Stimulated activated CD8-positive, alpha-beta memory T cell treated with anti-CD3 and anti-CD28 coated beads, Interleukin-4, amount 100 ng/mL, for 4 hours (primary cell): Measurements from ENCODE around the gene CCDC126.
"Not testable (repeated sequence)": the region's sequence is repeated elsewhere in the genome, so short reads cannot be mapped to it uniquely, and the experiment has no call there.

Experiments used
- DNase-seq, 2 donors: peaks; one replicate each; pipeline ENCODE4 v3.0.0-alpha.2; 2020; ENCODE audit warnings: low read depth in 2 of 2, low spot score in 1 of 2

The CCDC126 gene

DNA sequence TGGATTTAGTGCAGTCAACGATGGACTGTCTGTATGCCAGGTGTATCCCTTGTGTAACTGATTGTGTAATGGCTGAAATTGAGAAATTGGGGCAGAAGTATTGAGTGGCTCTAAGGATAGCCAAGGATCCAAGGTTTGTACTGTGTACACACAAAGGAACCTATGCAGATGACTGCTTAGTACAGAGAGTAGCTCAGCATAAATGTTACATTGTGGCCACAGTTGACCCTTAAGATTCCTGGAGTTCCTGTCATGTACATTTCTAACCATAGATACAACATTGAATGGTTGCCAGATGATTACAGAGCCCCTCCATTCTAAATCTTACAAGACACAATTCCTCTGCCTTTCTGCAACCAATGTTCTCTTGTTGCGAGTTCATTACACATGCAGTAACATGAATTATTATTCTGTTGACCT, 25.3 kb downstream of the CCDC126 start:
- no peak for DNase-seq

- no peak for DNase-seq
Observed at GRCh38 chr7:23628370-23628769, 31.2 kb downstream of the CCDC126 start.

DNA sequence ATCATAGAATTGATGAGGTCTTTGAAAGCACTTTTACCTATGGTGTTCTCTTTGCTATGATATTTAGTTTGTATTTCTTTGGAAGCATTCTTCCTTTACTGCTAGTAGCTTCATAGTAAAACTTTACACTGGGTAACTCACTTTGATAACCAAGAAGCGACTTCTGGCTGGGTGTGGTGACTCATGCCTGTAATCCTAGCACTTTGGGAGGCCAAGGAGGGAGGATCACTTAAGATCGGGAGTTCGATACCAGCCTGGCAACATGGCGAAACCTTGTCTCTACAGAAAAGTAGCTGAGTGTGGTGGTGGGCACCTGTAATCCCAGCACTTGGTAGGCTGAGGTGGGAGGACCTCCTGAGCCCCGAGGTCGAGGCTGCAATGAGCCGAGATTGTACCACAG, 36.2 kb downstream of the CCDC126 start:
- no peak for DNase-seq

DNA sequence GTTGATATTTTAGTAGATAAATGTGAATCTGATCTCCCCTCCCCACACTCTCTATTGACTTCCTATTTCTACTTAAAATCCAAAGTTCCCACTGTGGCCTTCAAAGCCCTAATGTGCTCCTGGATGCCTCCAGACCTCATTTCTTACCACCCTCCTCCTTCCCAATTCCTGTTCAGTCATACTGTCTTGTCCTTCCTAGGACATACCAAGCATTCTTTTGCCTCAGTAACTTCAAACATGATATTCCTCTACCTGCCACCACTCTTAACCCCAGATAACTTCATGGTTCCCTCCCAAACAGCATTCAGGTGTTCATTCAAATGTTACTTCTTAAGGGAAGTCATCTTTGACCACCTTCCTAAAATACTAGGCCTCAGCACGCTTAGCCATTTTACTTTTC, 48.6 kb downstream of the CCDC126 start:
- DNase-seq = no peak

DNA sequence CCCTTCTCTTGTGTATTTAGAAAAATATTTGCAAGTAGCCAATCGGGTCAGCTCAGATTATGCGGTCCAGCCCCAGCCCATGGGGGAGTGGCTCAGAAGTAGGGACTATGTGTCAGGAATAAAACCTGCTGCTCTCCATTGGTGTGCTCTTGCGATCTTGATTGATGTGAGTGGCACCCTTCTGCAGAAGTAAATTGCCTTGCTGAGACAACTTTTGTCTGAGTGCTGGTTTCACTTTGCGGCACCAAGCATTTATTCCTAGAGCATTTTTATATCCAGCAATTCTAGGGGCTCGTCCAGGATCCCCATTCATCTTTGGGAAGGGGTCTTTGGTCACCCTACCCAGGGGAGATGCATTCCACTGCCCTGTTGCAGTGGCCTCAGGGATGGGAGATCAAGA, 56.8 kb downstream of the CCDC126 start:
- no peak for DNase-seq

GRCh38 chr7:23654508-23654907, 57.3 kb downstream of the CCDC126 start:
- DNase-seq = no peak

DNA sequence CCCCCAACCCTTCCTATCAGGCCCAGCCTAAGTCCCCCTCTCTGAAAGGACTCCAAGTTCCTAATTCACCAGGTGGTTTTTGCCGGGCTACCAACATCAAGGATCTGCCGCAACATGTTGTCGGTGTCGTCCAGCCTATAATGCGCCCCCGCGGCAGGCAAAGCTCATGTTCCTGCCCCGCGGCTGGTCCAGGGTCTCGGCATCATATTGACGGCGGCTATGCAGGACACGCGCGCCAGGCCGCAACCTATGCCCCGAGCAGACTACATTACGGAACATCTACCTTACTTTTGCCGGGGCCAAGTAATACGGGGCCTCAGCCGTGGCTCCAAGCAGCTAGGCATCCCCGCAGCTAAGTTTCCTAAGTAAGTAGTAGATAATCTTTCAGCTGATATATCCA, 58.3 kb downstream of the CCDC126 start:
- DNase-seq = no peak

DNA sequence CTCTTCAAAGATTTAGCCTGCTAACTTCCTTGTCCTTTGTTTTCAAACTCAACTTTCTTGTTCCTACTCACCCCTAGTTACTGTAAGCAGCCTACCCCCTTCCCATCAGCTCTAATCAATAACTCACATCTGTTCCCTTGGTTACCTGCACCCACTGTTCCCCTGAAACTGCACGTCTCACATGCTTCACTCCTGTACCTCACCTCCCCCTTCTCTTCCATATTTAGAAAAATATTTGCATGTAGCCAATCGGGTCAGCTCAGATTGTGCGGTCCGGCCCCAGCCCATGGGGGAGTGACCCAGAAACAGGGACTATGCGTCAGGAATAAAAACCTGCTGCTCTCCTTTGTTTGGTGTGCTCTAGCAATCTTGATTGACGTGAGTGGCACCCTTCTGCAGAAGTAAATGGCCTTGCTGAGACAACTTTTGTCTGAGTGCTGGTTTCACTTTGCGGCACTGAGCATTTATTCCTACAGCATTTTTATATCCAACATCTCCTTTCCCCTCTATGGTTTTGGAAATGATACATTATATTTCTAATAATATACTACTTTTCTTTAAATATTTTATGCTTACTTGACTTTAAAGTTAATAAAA, 61.7 kb downstream of the CCDC126 start:
- no peak for DNase-seq

GRCh38 chr7:23661385-23661784, 64.2 kb downstream of the CCDC126 start:
- no peak for DNase-seq

GRCh38 chr7:23662124-23662983, 65.2 kb downstream of the CCDC126 start:
- DNase-seq = no peak

GRCh38 chr7:23662984-23663313, 65.8 kb downstream of the CCDC126 start:
- DNase-seq = no peak

DNA sequence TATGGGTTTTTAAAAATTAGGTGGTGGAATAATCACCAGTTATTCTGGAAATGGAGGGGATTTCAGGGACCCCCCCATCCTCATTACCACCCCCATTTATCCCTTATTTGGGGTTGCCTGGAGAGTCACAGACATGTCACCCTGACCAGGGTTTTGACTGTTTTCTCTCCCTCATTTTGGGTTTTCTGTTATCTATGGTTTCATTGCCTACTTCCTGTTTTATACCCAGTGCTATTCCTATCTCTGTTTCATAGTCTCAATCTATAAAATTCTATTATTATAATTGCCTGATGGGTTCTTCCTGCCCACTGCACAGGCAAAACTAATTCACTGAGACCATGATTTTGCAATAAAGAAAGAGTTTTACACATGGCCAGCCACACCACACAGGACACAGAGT, 66.9 kb downstream of the CCDC126 start:
- DNase-seq = no peak

- DNase-seq = no peak
Observed at GRCh38 chr7:23672033-23672432, 74.9 kb downstream of the CCDC126 start.

DNA sequence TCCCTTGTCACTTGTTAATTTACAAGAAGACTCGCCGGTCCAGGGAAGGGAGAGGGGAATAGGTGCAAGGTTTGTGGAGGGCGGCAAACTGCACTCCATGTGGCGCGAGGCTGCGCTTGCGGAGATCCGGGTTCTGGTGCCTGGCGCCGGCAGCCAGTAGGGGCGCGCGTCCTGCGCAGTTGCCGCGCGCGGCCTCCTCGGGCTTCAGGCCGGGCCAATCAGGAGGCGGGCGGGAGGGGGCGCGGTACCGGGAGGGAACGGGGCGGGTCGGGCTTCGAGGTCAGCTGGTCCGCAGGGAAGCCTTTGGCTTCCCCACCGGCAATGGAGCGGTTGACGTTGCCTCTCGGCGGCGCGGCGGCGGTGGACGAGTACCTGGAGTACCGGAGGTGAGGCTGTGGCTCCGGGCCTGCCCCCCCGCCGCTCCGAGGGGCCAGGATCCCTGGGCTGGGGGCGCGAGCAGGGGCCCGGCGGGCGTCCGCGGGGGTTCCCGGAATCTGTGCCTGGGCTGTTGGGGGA, 82.8 kb downstream of the CCDC126 start, which contains the start of gene FAM221A:
FAM221A (plus strand) TSS at position 302 of the 516 bp plus-strand sequence; CDS start at position 322, 20 bp downstream.
- DNase-seq = peak; percentile 51 to 55

DNA sequence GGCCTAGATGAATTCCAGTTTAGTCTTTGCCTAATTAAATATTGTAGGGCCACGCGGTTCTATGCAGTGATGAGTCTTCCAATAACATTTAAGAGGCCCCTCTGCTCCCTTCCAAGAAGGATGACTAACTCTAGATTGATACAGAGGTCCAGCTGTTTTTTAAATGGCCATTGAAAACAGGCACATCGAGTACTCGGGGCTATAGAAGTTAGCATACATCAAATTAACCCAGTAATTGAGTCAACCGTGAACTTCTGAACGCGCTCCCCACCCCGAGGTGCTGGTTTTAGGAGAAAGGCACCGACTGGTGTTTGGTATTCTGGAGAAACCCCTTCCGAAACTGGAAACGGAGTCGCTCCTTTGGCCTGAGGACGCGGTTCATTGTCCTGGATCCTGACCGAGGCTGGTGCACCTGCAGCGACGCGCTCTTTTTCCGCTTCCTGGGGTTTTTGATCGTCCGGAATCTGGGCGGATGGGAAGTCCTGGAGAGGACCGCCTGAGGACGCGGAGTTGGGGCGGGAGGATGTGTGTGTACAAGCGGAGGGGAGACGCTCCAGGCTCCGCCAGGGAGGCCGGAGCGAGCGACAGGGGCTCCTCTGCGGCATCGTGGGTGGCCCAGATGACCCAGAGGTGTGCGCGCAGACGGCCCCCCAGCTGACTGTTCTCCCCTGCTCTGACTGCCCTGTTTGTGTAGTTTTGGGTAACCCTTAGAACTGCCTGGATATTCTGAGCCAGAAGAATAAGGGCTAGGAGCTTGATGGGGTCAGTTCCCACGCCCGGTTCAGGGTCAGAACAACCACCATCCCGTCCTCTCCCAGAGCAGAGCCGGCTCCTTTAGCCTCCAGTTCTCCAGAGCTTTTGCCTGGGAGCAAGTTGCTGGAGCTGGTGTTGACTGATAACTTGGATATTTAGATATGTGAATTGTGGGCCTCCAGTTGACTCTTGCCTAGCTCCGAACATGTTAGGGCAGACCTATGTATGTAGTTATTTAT, 83.5 kb downstream of the CCDC126 start:
- DNase-seq = peak in 1 of 2 donors; percentile 11

DNA sequence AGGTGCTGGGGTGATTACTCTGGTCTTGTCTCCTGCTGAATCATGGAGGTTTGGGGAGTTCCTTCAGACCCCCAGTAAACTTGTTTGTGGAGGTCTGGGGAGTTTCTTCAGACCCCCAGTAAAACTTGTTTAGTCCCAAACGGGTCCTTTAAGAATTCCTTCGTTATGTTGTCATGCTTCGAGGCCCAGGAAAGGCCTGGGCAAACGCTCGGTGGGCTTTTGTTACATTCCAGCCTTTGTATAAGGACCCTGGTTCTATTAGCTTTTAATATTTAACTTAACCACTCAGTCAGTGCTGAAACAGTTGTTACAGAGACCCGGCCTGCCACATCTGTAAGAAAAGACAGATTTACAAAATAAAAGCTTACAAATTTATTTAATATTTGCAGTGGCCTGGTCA, 86.9 kb downstream of the CCDC126 start:
- DNase-seq = not testable (repeated sequence)

GRCh38 chr7:23685731-23686130, 88.5 kb downstream of the CCDC126 start:
- DNase-seq = no peak

- no peak for DNase-seq
Observed at GRCh38 chr7:23687011-23687410, 89.8 kb downstream of the CCDC126 start.

- no peak for DNase-seq
Observed at GRCh38 chr7:23689165-23689564, 92.0 kb downstream of the CCDC126 start.

DNA sequence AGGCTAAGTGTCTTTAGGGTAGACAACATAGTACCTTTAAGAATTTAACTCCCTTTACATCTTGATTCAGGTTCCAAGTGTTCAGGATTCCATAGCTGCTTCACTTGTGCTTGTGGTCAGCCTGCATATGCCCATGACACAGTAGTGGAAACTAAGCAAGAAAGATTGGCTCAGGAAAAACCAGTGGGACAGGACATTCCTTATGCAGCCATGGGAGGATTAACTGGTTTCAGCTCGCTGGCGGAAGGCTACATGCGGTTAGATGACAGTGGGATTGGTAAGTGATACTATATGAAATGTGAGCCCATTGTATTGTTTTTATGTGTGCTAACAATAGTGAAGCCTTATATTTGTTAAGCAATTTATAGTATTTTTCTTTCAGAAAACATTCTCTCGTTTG, 94.1 kb downstream of the CCDC126 start:
- no peak for DNase-seq

GRCh38 chr7:23693224-23693623, 96.0 kb downstream of the CCDC126 start:
- no peak for DNase-seq
